Renal pelvis (tissue), 4 donors: ENCODE results near the gene MRPS27. TPM values are rescaled to one million over a fixed set of nuclear protein-coding genes. Genes with fewer than 3 reads are reported as not detected.

Experiments used
- DNase-seq: peaks from one replicate; pipeline ENCODE4 v3.0.0-alpha.2; 2013
- polyA plus RNA-seq, 3 donors: library from polyadenylated mRNA; unstranded; fragments of 120-200 nt; gene quantifications; one replicate each; pipeline ENCODE4 v1.2.1, GENCODE V29; 2013; ENCODE audit not compliant: insufficient read length in 3 of 3

The MRPS27 gene
- polyA plus RNA-seq, 3 donors: 62.5 to 70.7 (median 64.2) TPM

DNA sequence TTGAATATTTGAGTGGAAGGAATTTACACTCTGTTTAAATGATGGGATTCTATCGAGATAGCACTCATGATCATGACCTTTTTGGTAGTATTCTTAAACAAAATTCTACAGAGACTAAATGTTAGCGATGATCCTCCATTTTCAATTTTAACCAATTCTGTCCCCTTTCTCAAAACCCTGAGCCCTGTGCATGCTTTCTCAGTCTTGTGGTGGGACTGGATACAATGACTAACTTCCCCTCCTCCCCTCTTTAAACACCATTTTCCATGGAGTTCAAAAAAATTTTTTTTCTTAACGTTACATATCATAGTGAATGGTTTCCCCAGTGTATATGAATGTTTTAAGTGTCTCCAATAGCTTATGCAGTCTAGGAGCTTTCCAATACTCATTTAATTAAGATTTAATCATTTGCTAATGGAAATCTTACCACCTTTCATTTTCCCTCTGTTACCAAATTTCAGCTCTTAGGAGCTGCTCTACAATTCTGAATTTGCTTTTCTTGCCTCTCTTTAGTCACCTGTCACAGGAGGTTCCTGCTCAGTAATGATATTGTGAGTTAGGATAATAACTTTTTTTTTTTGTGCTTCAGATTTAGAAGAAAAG lies 111.6 kb downstream of the MRPS27 start:
- no peak for DNase-seq

DNA sequence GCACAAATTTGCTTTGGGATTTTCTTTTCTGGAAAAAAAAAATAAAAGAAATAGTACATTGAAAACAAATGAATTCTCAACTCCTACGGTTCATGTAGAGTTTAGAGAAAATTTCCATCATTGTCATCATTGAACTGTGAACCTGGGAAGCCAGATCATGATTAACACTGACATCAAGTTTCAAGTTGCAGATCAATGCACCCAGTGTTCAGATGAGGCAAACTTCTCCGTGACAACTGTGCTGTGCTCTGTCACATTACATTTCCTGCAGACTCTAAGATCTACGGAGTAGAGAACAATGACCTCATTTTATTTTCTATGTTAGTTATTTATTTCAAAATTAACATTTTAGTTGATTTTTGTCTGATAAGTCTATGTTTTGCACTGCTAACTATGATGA lies 113.0 kb downstream of the MRPS27 start:
- no peak for DNase-seq

GRCh38 chr5:72206160-72206559 lies 113.9 kb downstream of the MRPS27 start:
- DNase-seq: no peak

- no peak for DNase-seq
These were observed 114.5 kb downstream of the MRPS27 start for GRCh38 chr5:72205431-72206009.

DNA sequence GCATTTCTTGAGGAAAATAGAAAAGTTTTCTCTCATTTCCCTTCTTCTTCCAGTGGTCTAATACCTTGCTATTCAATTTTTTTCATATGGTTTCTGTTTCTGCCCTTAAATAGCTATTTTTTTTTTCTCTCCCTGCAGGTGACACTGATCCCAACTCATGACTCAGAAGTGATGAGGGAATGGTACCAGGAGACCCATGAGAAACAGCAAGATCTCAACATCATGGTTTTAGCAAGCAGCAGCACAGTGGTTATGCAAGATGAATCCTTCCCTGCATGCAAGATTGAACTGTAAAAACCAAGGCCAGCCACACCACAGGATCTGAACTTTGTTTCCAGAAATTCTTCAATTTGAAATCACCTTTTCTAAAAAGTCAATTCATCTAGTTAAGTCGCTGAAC lies 115.1 kb downstream of the MRPS27 start:
- no peak for DNase-seq

DNA sequence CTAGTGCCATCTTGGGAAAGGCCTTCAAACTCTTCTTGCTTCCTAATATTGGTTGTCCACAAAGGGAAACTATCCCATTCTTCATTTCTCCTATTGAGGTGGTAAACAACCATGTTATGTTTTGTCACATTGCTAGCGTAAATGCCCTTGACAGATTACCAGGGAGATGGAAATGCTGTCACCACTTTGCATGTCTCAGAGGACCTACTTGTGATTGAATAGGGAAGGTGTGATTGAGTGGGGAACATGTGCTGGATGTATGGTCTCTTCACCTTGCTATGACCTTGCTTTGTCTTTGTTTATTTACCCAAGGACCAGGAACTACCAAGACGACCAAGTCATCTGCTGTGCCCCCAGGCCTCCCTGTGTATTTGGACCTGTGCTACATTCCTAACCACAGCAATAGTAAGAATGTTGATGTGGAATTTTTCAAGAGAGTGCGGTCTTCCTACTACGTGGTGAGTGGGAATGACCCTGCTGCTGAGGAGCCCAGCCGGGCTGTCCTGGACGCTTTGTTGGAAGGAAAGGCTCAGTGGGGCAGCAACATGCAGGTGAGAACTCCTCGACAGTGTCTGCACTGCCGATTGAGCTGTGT lies 116.7 kb downstream of the MRPS27 start:
- no peak for DNase-seq

DNA sequence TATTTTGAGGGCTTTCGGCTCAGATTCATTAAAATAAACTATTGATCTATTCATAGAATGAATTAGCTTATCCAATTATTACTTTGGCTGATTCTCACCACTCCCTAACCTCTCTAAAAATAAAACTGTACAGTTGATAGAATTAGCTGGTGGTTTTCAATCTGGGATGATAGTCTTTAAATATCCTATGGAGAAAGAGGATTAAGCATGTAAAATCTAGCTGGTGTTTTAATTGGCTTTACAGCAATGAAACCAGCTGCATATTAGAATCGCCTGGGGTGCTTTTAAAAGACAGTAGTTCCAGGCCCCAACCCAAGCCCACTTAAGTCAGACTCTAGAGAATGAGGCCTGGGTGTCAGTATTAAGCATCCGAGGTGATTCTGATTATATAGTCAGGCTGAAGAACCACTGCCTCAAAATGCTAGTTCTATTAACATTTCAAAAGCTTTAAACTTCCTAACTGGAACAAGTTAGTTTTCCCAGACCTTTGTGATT lies 117.7 kb downstream of the MRPS27 start:
- DNase-seq: no peak

DNA sequence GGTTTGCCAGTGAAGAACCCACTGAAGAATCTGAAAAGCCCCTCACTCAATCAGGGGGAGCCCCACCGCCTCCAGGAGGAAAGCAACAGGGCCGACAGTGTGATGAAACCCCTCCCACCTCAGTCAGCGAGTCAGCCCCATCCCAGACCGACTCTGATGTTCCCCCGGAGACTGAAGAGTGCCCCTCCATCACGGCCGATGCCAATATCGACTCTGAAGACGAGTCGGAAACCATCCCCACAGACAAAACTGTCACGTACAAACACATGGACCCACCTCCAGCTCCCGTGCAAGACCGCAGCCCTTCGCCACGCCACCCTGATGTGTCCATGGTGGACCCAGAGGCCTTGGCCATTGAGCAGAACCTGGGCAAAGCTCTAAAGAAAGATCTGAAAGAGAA lies 120.4 kb downstream of the MRPS27 start:
- DNase-seq: no peak

DNA sequence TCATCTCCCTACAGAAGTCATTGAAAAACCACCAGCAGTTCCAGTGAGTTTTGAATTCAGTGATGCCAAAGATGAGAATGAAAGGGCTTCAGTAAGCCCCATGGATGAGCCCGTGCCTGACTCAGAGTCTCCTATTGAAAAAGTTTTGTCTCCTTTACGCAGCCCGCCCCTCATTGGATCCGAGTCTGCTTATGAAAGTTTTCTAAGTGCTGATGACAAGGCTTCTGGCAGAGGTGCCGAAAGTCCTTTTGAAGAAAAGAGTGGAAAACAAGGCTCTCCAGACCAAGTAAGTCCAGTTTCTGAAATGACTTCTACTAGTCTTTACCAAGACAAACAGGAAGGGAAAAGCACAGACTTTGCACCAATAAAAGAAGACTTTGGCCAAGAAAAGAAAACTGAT lies 122.6 kb downstream of the MRPS27 start:
- DNase-seq: no peak

DNA sequence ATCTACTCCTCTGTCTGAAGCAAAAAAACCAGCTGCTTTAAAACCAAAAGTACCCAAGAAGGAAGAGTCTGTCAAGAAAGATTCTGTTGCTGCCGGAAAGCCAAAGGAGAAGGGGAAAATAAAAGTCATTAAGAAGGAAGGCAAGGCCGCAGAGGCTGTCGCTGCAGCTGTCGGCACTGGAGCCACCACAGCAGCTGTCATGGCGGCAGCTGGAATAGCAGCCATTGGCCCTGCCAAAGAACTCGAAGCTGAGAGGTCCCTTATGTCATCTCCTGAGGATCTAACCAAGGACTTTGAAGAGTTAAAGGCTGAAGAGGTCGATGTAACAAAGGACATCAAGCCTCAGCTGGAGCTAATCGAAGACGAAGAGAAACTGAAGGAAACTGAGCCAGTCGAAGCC lies 124.5 kb downstream of the MRPS27 start:
- no peak for DNase-seq

- no peak for DNase-seq
These were observed 125.2 kb downstream of the MRPS27 start for GRCh38 chr5:72194846-72195245.

GRCh38 chr5:72191404-72191803 lies 128.6 kb downstream of the MRPS27 start:
- no peak for DNase-seq

GRCh38 chr5:72189146-72189545 lies 130.9 kb downstream of the MRPS27 start:
- no peak for DNase-seq

- no peak for DNase-seq
These were observed 131.9 kb downstream of the MRPS27 start for GRCh38 chr5:72188166-72188565.

DNA sequence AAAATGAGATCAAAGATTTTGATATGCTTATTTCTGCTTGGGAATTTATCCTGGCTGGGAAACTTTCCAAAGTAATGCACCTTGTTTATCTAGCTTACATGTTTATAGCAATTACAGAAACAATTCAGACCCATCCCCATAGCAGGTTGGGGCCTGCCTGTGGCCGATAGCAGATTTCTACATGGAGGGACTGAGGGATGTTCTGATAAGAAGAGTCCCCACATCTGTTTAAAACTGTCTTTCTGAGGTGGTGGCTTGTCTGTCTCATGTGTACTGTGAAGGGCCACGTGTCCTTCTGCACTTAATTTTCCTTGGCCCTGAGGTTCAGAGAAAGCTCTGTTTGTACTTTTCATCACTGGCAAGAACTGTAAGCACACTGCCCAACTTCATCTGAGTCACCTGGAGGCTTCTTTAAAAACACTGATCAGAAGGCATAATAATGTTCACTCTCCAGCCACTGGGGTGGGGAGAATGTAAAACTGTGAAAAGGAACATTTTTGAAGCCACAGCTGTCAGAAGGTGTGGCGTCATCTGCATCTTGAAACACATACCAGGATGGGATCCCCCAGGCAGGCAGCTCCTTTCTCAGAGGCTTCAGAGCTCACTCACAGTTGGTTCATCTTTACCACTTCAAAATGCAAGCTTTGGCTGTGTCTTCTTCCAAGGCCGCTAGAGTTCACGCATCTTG lies 132.5 kb downstream of the MRPS27 start:
- no peak for DNase-seq

GRCh38 chr5:72185496-72186329 lies 134.3 kb downstream of the MRPS27 start:
- DNase-seq: no peak

DNA sequence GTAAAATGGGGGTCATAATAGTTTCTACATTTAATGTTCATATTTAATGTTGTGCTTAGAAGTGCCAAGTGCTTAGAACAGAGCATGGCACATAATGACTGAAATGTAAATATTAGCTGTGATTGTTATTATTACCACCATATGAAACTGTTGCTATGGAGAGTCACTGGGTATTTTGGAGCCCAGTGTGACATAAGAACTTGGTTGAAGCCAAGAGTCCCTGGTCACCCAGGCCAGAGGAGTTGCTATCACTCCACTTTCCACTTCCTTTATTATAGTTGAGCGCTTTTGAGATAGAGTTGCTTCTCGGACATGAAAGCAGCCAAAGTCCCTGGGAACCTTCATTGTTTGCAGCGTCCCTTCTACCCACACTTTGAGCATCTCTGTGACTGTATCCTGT lies 135.6 kb downstream of the MRPS27 start:
- no peak for DNase-seq

GRCh38 chr5:72183101-72183520 lies 136.9 kb downstream of the MRPS27 start:
- DNase-seq: no peak

DNA sequence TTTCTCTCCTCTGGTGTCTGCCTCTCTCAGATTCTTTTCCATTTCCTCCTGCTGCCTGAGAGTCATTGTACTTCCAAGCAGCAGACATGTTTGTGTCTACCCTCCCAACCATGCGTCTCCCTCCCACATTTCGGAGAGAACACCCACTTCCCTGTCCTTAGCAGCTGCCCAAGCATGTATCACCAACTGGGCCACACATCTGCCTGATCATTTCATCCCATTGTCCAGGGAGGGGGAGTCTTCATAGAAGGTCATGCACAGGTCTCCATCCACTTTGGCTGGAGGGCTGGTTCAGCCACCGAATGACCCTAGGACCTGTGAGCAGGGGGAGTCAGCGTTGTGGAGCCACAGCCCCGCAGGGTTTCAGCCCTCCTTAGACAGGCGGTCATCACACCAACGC lies 137.4 kb downstream of the MRPS27 start:
- no peak for DNase-seq

GRCh38 chr5:72180925-72181324 lies 139.1 kb downstream of the MRPS27 start:
- DNase-seq: no peak

DNA sequence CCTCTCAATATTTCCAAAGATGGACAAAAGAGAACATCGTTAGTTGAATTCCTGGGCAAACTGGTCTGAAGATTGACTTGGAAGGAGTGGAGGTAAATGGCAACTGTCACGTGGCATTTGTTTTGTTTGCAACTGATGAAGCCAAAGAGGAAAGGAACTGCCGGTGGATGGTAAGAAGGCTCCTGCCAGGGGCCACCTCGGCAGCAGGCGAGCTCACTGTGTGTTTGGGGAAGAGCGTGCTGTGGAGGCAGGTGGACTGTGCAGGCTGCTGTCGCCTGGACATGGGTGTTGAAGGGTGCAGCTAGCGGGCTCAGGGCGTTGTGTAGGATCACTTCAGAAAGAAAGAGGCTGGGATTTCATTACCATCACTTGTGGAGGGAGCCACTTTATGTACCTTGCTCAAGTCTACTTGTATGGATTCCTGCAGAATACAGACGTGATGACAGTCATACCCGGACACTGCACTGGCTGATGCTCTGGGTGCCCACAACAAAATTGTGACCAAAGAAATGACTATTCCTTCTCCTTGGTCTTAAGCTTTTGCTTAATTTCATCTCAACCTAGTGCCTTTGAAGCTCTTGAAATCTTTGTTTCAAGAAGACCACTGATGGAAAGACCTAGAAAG lies 140.1 kb downstream of the MRPS27 start:
- no peak for DNase-seq
